ENCODE results near the gene ALDH1A2. TPM values are rescaled to one million over a fixed set of nuclear protein-coding genes. Genes with fewer than 3 reads are reported as not detected.

ALDH1A2 gene
- total RNA-seq, 1 experiment from 2014 or later = 0.98 TPM

DNA sequence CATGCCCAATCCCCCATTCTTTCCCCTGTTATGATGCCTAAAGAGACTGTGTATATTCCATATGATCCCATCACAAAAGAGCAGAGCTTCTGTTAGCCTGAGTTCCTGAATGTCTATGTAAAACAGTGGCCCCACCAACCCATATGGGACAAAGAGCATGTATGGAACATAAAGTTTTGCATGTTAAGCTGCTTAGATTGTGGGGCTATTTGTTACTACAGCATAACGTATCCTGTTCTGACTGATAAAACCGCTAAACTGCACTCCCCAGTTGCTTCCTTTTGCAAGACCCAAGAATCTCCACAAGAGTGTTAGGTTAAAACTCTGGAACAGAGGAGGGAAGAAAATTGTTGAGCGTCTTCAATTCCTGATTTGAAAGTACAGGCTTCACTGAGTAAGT lies 154.8 kb downstream of the ALDH1A2 start:
- ATAC-seq (no peak), DNase-seq (ENCODE audit: low read depth, low spot score) (no peak)
- no peak overlapping the region for H3K27ac ChIP-seq (ENCODE audit: low read length)
- no peaks in the 10 kb centered on the region for H3K36me3 ChIP-seq (ENCODE audit: control insufficient read depth, insufficient read depth, low read length)
- TF ChIP-seq POLR2AphosphoS5 (IDR thresholded peaks at IDR 0.05; ENCODE audit: low read depth, low read length) (no peak), TCF7L2 (IDR thresholded peaks at IDR 0.05; ENCODE audit: low read depth, low read length) (no peak), SIN3A (IDR thresholded peaks at IDR 0.05; ENCODE audit: borderline replicate concordance, insufficient read depth, low read depth, low read length) (no peak)
- TF ChIP-seq, protein P1, sequence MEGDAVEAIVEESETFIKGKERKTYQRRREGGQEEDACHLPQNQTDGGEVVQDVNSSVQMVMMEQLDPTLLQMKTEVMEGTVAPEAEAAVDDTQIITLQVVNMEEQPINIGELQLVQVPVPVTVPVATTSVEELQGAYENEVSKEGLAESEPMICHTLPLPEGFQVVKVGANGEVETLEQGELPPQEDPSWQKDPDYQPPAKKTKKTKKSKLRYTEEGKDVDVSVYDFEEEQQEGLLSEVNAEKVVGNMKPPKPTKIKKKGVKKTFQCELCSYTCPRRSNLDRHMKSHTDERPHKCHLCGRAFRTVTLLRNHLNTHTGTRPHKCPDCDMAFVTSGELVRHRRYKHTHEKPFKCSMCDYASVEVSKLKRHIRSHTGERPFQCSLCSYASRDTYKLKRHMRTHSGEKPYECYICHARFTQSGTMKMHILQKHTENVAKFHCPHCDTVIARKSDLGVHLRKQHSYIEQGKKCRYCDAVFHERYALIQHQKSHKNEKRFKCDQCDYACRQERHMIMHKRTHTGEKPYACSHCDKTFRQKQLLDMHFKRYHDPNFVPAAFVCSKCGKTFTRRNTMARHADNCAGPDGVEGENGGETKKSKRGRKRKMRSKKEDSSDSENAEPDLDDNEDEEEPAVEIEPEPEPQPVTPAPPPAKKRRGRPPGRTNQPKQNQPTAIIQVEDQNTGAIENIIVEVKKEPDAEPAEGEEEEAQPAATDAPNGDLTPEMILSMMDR (IDR thresholded peaks at IDR 0.05) = no peak
- TF ChIP-seq, protein P2, sequence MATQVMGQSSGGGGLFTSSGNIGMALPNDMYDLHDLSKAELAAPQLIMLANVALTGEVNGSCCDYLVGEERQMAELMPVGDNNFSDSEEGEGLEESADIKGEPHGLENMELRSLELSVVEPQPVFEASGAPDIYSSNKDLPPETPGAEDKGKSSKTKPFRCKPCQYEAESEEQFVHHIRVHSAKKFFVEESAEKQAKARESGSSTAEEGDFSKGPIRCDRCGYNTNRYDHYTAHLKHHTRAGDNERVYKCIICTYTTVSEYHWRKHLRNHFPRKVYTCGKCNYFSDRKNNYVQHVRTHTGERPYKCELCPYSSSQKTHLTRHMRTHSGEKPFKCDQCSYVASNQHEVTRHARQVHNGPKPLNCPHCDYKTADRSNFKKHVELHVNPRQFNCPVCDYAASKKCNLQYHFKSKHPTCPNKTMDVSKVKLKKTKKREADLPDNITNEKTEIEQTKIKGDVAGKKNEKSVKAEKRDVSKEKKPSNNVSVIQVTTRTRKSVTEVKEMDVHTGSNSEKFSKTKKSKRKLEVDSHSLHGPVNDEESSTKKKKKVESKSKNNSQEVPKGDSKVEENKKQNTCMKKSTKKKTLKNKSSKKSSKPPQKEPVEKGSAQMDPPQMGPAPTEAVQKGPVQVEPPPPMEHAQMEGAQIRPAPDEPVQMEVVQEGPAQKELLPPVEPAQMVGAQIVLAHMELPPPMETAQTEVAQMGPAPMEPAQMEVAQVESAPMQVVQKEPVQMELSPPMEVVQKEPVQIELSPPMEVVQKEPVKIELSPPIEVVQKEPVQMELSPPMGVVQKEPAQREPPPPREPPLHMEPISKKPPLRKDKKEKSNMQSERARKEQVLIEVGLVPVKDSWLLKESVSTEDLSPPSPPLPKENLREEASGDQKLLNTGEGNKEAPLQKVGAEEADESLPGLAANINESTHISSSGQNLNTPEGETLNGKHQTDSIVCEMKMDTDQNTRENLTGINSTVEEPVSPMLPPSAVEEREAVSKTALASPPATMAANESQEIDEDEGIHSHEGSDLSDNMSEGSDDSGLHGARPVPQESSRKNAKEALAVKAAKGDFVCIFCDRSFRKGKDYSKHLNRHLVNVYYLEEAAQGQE (IDR thresholded peaks at IDR 0.05; ENCODE audit: insufficient read depth in 1 of 2, low read depth in 2 of 2, low read length in 1 of 2) = no peak
- ChIA-PET CTCF (no interaction called here), POLR2A (no interaction called here)
- no peaks in the 10 kb centered on the region for H3K9me3 ChIP-seq (ENCODE audit: control insufficient read depth, insufficient read depth, low read depth, low read length)
- H3K4me1 ChIP-seq (ENCODE audit: control insufficient read depth, insufficient read depth, low read length) = no peaks in the 10 kb centered on the region
- BruUV-seq (replicated peaks) = no TSS peak
- in situ Hi-C loops (cut with HindIII; ENCODE audit: low pct_unique_long_range_greater_than_20kb, low sequenced_read_pairs) (no loop called here), intact Hi-C loops (cut with micrococcal nuclease; ENCODE audit: unreplicated experiment) (no loop called here)
- H3K4me3 ChIP-seq (ENCODE audit: low read depth in 2 of 2, low read length in 2 of 2) = no peak overlapping the region
- H3K27me3 ChIP-seq (ENCODE audit: control insufficient read depth, insufficient read depth, low read length) = no peaks in the 10 kb centered on the region

DNA sequence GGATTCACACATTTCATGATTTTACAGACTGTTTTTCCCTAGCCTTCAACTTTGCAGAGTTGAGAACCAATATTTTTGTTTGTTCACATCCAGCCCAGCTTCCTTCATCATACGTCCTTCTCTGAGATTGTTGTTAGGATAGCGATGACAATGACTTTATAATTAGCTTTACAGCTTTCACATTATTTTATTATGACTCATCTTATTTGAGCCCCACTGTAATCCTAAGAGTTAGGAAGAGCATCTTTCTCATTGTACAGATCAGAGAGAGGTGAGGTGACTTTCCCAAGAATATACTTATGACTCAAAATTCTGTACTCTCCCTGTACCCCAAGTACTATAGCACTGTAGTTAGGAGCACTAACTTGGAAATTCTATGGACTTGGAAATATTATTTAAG lies 156.1 kb downstream of the ALDH1A2 start:
- ChIA-PET POLR2A (no interaction called here), CTCF (interaction anchor here (0.7 kb wide), 1 partner anchor 21 kb away, joined by 3 read pairs; no protein-coding TSS in a partner anchor)
- ATAC-seq = no peak
- no peak for DNase-seq (ENCODE audit: low read depth, low spot score)
- Histone ChIP-seq H3K4me3 (ENCODE audit: low read depth in 2 of 2, low read length in 2 of 2) (no peak overlapping the region), H3K27me3 (ENCODE audit: control insufficient read depth, insufficient read depth, low read length) (no peaks in the 10 kb centered on the region), H3K36me3 (ENCODE audit: control insufficient read depth, insufficient read depth, low read length) (no peaks in the 10 kb centered on the region), H3K4me1 (ENCODE audit: control insufficient read depth, insufficient read depth, low read length) (no peaks in the 10 kb centered on the region), H3K27ac (ENCODE audit: low read length) (no peak overlapping the region), H3K9me3 (ENCODE audit: control insufficient read depth, insufficient read depth, low read depth, low read length) (no peaks in the 10 kb centered on the region)
- no TSS peak for BruUV-seq (replicated peaks)
- TF ChIP-seq, protein P1 (IDR thresholded peaks at IDR 0.05) = no peak
- TF ChIP-seq, protein P2 (IDR thresholded peaks at IDR 0.05; ENCODE audit: insufficient read depth in 1 of 2, low read depth in 2 of 2, low read length in 1 of 2) = no peak
- TF ChIP-seq TCF7L2 (IDR thresholded peaks at IDR 0.05; ENCODE audit: low read depth, low read length) = no peak
- no peak for TF ChIP-seq POLR2AphosphoS5 (IDR thresholded peaks at IDR 0.05; ENCODE audit: low read depth, low read length)
- intact Hi-C loops (cut with micrococcal nuclease; ENCODE audit: unreplicated experiment) = no loop called here
- in situ Hi-C loops (cut with HindIII; ENCODE audit: low pct_unique_long_range_greater_than_20kb, low sequenced_read_pairs) = no loop called here

Measured in Panc1 (cell line).